ENCODE data around the gene TFAM. TPM values are rescaled to one million over a fixed set of nuclear protein-coding genes. Genes with fewer than 3 reads are reported as not detected.
A peak's percentile ranks its signal among the peaks of the same experiment; 100 is the strongest.
"Not testable (repeated sequence)": the region's sequence is repeated elsewhere in the genome, so short reads cannot be mapped to it uniquely, and the experiment has no call there.

TFAM gene
- total RNA-seq, 2 donors from 2014 or later, result 9.2 to 26.2 TPM

GRCh38 chr10:58424176-58424575 is 39.0 kb downstream of the TFAM start:
- H3K36me3 ChIP-seq, result no peaks in the 10 kb centered on the region

GRCh38 chr10:58428436-58428835 is 43.2 kb downstream of the TFAM start:
- H3K4me1 ChIP-seq (ENCODE audit: control insufficient read depth in 1 of 2, low read depth in 2 of 2); H3K27ac ChIP-seq; ATAC-seq (ENCODE audit: insufficient number of reproducible peaks, low FRiP score, low read depth); H3K4me3 ChIP-seq; H3K9me3 ChIP-seq; H3K36me3 ChIP-seq; DNase-seq (ENCODE audit: low spot score); H3K27me3 ChIP-seq (replicated peaks; ENCODE audit: insufficient read depth): not testable (repeated sequence)

More at GRCh38 chr10:58424176-58424575, 39.0 kb downstream of the TFAM start:
- no peak overlapping the region for H3K27ac ChIP-seq
- no peaks in the 10 kb centered on the region for H3K27me3 ChIP-seq (replicated peaks; ENCODE audit: insufficient read depth)
- no peak overlapping the region for H3K4me3 ChIP-seq
- DNase-seq (ENCODE audit: low spot score) (no peak), ATAC-seq (ENCODE audit: insufficient number of reproducible peaks, low FRiP score, low read depth) (no peak)
- no peaks in the 10 kb centered on the region for H3K4me1 ChIP-seq (ENCODE audit: control insufficient read depth in 1 of 2, low read depth in 2 of 2)
- TF ChIP-seq CTCF (IDR thresholded peaks at IDR 0.05), result no peak
- peaks cover 3% of the 10 kb centered on the region for H3K9me3 ChIP-seq

- Histone ChIP-seq H3K4me1 (ENCODE audit: control insufficient read depth in 1 of 2, low read depth in 2 of 2) (peaks cover 11 to 15% of the 10 kb centered on the region in 2 donors), H3K27me3 (replicated peaks; ENCODE audit: insufficient read depth) (no peaks in the 10 kb centered on the region), H3K36me3 (no peaks in the 10 kb centered on the region), H3K27ac (no peak overlapping the region), H3K4me3 (no peak overlapping the region), H3K9me3 (no peaks in the 10 kb centered on the region)
- no peak for TF ChIP-seq CTCF (IDR thresholded peaks at IDR 0.05)
- DNase-seq (ENCODE audit: low spot score) (no peak), ATAC-seq (ENCODE audit: insufficient number of reproducible peaks, low FRiP score, low read depth) (no peak)
Measured at GRCh38 chr10:58431903-58432302, 46.7 kb downstream of the TFAM start.

- ATAC-seq (ENCODE audit: insufficient number of reproducible peaks, low FRiP score, low read depth) (no peak), DNase-seq (ENCODE audit: low spot score) (no peak)
- peaks cover 18 to 22% of the 10 kb centered on the region in 2 donors for H3K4me1 ChIP-seq (ENCODE audit: control insufficient read depth in 1 of 2, low read depth in 2 of 2)
- no peaks in the 10 kb centered on the region for H3K9me3 ChIP-seq
- no peak for TF ChIP-seq CTCF (IDR thresholded peaks at IDR 0.05)
- H3K27me3 ChIP-seq (replicated peaks; ENCODE audit: insufficient read depth), result no peaks in the 10 kb centered on the region
- no peak overlapping the region for H3K4me3 ChIP-seq
- H3K27ac ChIP-seq, result no peak overlapping the region
- no peaks in the 10 kb centered on the region for H3K36me3 ChIP-seq
Measured at GRCh38 chr10:58433066-58433465, 47.9 kb downstream of the TFAM start.

- Histone ChIP-seq H3K27ac (no peak overlapping the region), H3K4me3 (no peak overlapping the region), H3K27me3 (replicated peaks; ENCODE audit: insufficient read depth) (no peaks in the 10 kb centered on the region), H3K4me1 (ENCODE audit: control insufficient read depth in 1 of 2, low read depth in 2 of 2) (peaks cover 23 to 25% of the 10 kb centered on the region in 2 donors), H3K9me3 (no peaks in the 10 kb centered on the region), H3K36me3 (no peaks in the 10 kb centered on the region)
- DNase-seq (ENCODE audit: low spot score), result no peak
- no peak for ATAC-seq (ENCODE audit: insufficient number of reproducible peaks, low FRiP score, low read depth)
- no peak for TF ChIP-seq CTCF (IDR thresholded peaks at IDR 0.05)
Measured at GRCh38 chr10:58433571-58433970, 48.4 kb downstream of the TFAM start.

GRCh38 chr10:58435297-58435985 is 50.2 kb downstream of the TFAM start:
- H3K9me3 ChIP-seq, result no peaks in the 10 kb centered on the region
- peaks cover 25 to 26% of the 10 kb centered on the region in 2 donors for H3K4me1 ChIP-seq (ENCODE audit: control insufficient read depth in 1 of 2, low read depth in 2 of 2)
- H3K27me3 ChIP-seq (replicated peaks; ENCODE audit: insufficient read depth), result no peaks in the 10 kb centered on the region
- TF ChIP-seq CTCF (IDR thresholded peaks at IDR 0.05), result no peak
- ATAC-seq (ENCODE audit: insufficient number of reproducible peaks, low FRiP score, low read depth) (no peak), DNase-seq (ENCODE audit: low spot score) (peak; percentile 30)
- no peak overlapping the region for H3K27ac ChIP-seq
- H3K36me3 ChIP-seq, result no peaks in the 10 kb centered on the region
- no peak overlapping the region for H3K4me3 ChIP-seq

Measured in thoracic aorta (tissue), 2 donors.